Loucy (cell line): ENCODE data around the gene PLEKHA6.

Experiments used
- EZH2phosphoT487 ChIP-seq: fragments of 200-600 bp; IDR thresholded peaks from 2 replicates; pipeline ENCODE4 v1.6.1; 2018; ENCODE audit warnings: antibody characterized with exemption, mild to moderate bottlenecking, moderate library complexity, borderline replicate concordance
- TF ChIP-seq, protein P1 (sequence below): fragments of 200-600 bp; sonication (generic); conservative IDR thresholded peaks from 2 replicates; pipeline ENCODE4 v1.5.1; 2014; ENCODE audit warnings: mild to moderate bottlenecking, antibody characterized with exemption, low read length

DNA sequence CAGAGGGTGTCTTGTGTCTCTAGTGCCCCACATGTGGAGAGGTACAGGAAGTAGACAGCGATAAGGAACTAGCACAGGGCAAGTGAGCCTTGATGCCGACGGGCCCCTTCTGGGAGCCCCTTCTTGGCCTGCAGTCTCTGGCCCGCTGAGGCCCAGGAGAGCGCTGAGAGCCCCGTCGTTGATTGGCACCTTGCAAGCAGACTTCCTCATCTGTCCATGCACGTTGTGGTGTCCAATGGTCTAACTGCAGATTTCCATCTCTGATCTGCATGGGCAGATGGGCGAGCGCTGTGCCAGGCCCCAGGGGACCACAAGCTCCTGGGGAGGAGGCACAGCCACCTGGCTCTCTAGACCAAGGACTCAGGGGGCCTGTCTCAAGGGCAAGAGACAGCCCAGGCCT is 32.4 kb downstream of the PLEKHA6 start:
- TF ChIP-seq, protein P1, sequence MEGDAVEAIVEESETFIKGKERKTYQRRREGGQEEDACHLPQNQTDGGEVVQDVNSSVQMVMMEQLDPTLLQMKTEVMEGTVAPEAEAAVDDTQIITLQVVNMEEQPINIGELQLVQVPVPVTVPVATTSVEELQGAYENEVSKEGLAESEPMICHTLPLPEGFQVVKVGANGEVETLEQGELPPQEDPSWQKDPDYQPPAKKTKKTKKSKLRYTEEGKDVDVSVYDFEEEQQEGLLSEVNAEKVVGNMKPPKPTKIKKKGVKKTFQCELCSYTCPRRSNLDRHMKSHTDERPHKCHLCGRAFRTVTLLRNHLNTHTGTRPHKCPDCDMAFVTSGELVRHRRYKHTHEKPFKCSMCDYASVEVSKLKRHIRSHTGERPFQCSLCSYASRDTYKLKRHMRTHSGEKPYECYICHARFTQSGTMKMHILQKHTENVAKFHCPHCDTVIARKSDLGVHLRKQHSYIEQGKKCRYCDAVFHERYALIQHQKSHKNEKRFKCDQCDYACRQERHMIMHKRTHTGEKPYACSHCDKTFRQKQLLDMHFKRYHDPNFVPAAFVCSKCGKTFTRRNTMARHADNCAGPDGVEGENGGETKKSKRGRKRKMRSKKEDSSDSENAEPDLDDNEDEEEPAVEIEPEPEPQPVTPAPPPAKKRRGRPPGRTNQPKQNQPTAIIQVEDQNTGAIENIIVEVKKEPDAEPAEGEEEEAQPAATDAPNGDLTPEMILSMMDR = no peak
- no peak for TF ChIP-seq EZH2phosphoT487
